IMR-90 (cell line): ENCODE results near the gene CMTR1. TPM values are rescaled to one million over a fixed set of nuclear protein-coding genes. Genes with fewer than 3 reads are reported as not detected.

ENCODE experiments used
- ATAC-seq: fragments of 200-7000 bp; cut with Tn5 transposase; 2 replicates; pipeline ENCODE4 v1.9.1; 2020; ENCODE audit warnings: low read depth, mild to moderate bottlenecking, moderate library complexity
- BruUV-seq: library from RNA; stranded (reverse); fragments of 400-500 nt; replicated peaks from 2 replicates; lab custom pipeline; 2021; lab: Mats Ljungman, UMichigan
- CTCF ChIA-PET: fragments of 300-600 bp; formaldehyde crosslinking; extraction: SDS; loops from one replicate; lab custom pipeline; 2021; ENCODE audit warnings: antibody characterized with exemption; lab: Yijun Ruan, JAX
- POLR2A ChIA-PET: fragments of 300-600 bp; sonication (Branson Sonifier 250); formaldehyde crosslinking; loops from one replicate; lab custom pipeline; 2022; ENCODE audit warnings: antibody characterized with exemption; ENCODE audit not compliant: unreplicated experiment; lab: Charles Lee
- DNase-seq: peaks from one replicate; pipeline ENCODE4 v3.0.0; 2013
- H2AFZ ChIP-seq: replicated peaks from 2 replicates; pipeline ENCODE3; 2013; ENCODE audit warnings: low read length, mild to moderate bottlenecking; ENCODE audit not compliant: poor library complexity
- H2AK5ac ChIP-seq: 2 replicates; pipeline ENCODE4 v1.6.1; 2013; ENCODE audit warnings: low read depth, low read length, inconsistent platforms
- H2AK9ac ChIP-seq: replicated peaks from 2 replicates; pipeline ENCODE3; 2013; ENCODE audit warnings: mild to moderate bottlenecking, low read depth, low read length, moderate library complexity; ENCODE audit not compliant: poor library complexity
- H2BK120ac ChIP-seq: 2 replicates; pipeline ENCODE4 v1.6.1; 2013; ENCODE audit warnings: low read depth, low read length, inconsistent platforms
- H2BK15ac ChIP-seq: 3 replicates; pipeline ENCODE4 v1.6.1; 2013; ENCODE audit warnings: low read depth, low read length, inconsistent platforms
- H2BK20ac ChIP-seq: 2 replicates; pipeline ENCODE4 v1.6.1; 2013; ENCODE audit warnings: low read depth, mild to moderate bottlenecking, inconsistent platforms, low read length, moderate library complexity
- H2BK5ac ChIP-seq: 2 replicates; pipeline ENCODE4 v1.6.1; 2013; ENCODE audit warnings: mild to moderate bottlenecking, low read depth, low read length, inconsistent platforms; ENCODE audit not compliant: poor library complexity, severe bottlenecking
- H3K14ac ChIP-seq: replicated peaks from 2 replicates; pipeline ENCODE4 v1.6.1; 2013; ENCODE audit warnings: low read depth, low read length, inconsistent platforms
- H3K18ac ChIP-seq: 2 replicates; pipeline ENCODE4 v1.6.1; 2013; ENCODE audit warnings: low read depth, low read length, control low read depth
- H3K23ac ChIP-seq: 2 replicates; pipeline ENCODE4 v1.6.1; 2013; ENCODE audit warnings: low read depth, low read length, inconsistent platforms
- H3K27ac ChIP-seq: 2 replicates; pipeline ENCODE4 v1.5.1; 2013; ENCODE audit warnings: mild to moderate bottlenecking, control low read depth, low read length; ENCODE audit not compliant: insufficient read depth
- H3K27me3 ChIP-seq: 2 replicates; pipeline ENCODE4 v1.6.1; 2013; ENCODE audit warnings: low read length; ENCODE audit not compliant: control insufficient read depth, insufficient read depth
- H3K36me3 ChIP-seq: 2 replicates; pipeline ENCODE4 v1.6.1; 2013; ENCODE audit warnings: low read length, mixed read lengths; ENCODE audit not compliant: control insufficient read depth, insufficient read depth
- H3K4ac ChIP-seq: 2 replicates; pipeline ENCODE4 v1.6.1; 2013; ENCODE audit warnings: low read depth, low read length, inconsistent platforms
- H3K4me1 ChIP-seq: 2 replicates; pipeline ENCODE4 v1.6.1; 2013; ENCODE audit warnings: low read length, mixed read lengths; ENCODE audit not compliant: control insufficient read depth, insufficient read depth
- H3K4me2 ChIP-seq: 2 replicates; pipeline ENCODE4 v1.6.1; 2013; ENCODE audit warnings: low read depth, mild to moderate bottlenecking, control low read depth, low read length, moderate library complexity
- H3K4me3 ChIP-seq: 2 replicates; pipeline ENCODE4 v1.5.1; 2013; ENCODE audit warnings: low read depth, mild to moderate bottlenecking, control low read depth, low read length, moderate library complexity; ENCODE audit not compliant: insufficient read depth
- H3K56ac ChIP-seq: 2 replicates; pipeline ENCODE4 v1.6.1; 2013; ENCODE audit warnings: low read length, inconsistent platforms; ENCODE audit not compliant: insufficient read depth; ENCODE audit errors: extremely low read depth
- H3K79me1 ChIP-seq, 2 experiments: 2 replicates each; pipeline ENCODE4 v1.6.1; 2013; ENCODE audit warnings: low read length in 2 of 2, inconsistent platforms in 1 of 2, low read depth in 1 of 2
- H3K9ac ChIP-seq: 2 replicates; pipeline ENCODE4 v1.6.1; 2013; ENCODE audit warnings: low read depth, low read length, control low read depth
- H3K9me1 ChIP-seq: 2 replicates; pipeline ENCODE4 v1.6.1; 2013; ENCODE audit warnings: low read length, inconsistent platforms; ENCODE audit not compliant: insufficient read depth
- H3K9me3 ChIP-seq: 2 replicates; pipeline ENCODE4 v1.6.1; 2013; ENCODE audit warnings: low read length; ENCODE audit not compliant: control insufficient read depth, insufficient read depth
- H4K20me1 ChIP-seq: 2 replicates; pipeline ENCODE4 v1.6.1; 2013; ENCODE audit warnings: low read length, inconsistent platforms; ENCODE audit not compliant: insufficient read depth
- H4K5ac ChIP-seq: 2 replicates; pipeline ENCODE4 v1.6.1; 2013; ENCODE audit warnings: mild to moderate bottlenecking, low read depth, low read length, control low read depth
- H4K8ac ChIP-seq, 2 experiments: 2 replicates each; pipeline ENCODE4 v1.6.1; 2013; ENCODE audit warnings: low read depth in 2 of 2, low read length in 2 of 2, control low read depth in 1 of 2, inconsistent platforms in 1 of 2
- H4K91ac ChIP-seq: 2 replicates; pipeline ENCODE4 v1.6.1; 2013; ENCODE audit warnings: low read depth, low read length, inconsistent platforms; ENCODE audit not compliant: insufficient read depth
- RAD21 ChIP-seq: IDR thresholded peaks from 2 replicates; pipeline ENCODE4 v1.6.1; 2012; ENCODE audit warnings: low read length, improper control_type of control experiment
- RCOR1 ChIP-seq: IDR thresholded peaks from 2 replicates; pipeline ENCODE4 v1.6.1; 2012; ENCODE audit warnings: mild to moderate bottlenecking, low read length, improper control_type of control experiment; ENCODE audit not compliant: insufficient replicate concordance
- WGBS, 2 experiments: methylation state at CpG; one replicate each; pipeline versions ENCODE4 v1.1.5 to v1.1.7; 2013; ENCODE audit warnings: missing lambda C conversion rate in 2 of 2; ENCODE audit not compliant: insufficient read length in 1 of 2; ENCODE audit errors: extremely low coverage in 2 of 2; 5-methylcytosine and 5-hydroxymethylcytosine counted together
- dilution Hi-C: fragments of 300-500 bp; cut with HindIII; formaldehyde crosslinking; loops from one replicate; pipeline ENCODE4 v1.14.3; 2018; ENCODE audit warnings: low sequenced_read_pairs; ENCODE audit not compliant: unreplicated experiment
- in situ Hi-C: fragments of 300-500 bp; cut with MboI; formaldehyde crosslinking; loops from 3 replicates; pipeline ENCODE4 v1.14.3; 2019; ENCODE audit warnings: low sequenced_read_pairs, inconsistent platforms, mixed read lengths
- intact Hi-C: fragments of 100-400 bp; cut with micrococcal nuclease; formaldehyde crosslinking; loops from 2 replicates; pipeline ENCODE4 v1.10.0; 2022
- polyA plus RNA-seq, 3 experiments: library from polyadenylated mRNA; depleted of rRNA; stranded (reverse); fragments of >200 nt; gene quantifications; 2 replicates each; pipeline ENCODE4 v1.2.3, GENCODE V29; 2012; ENCODE audit warnings: low replicate concordance in 1 of 3
- total RNA-seq: library from RNA; depleted of rRNA; stranded (reverse); fragments of >200 nt; gene quantifications from 2 replicates; pipeline ENCODE4 v1.2.3, GENCODE V29; 2012

Gene CMTR1
- total and polyA plus RNA-seq, 2 of the 4 experiments (the other 2 are of a cell fraction), result 22.6 to 30.1 TPM

- peak overlapping the region; percentile 3 for H2AK9ac ChIP-seq
- H3K79me1 ChIP-seq, result peaks cover 0 to 18% of the 10 kb centered on the region in 2 experiments; a peak in 1 of 4 replicates
- no peak overlapping the region for H2BK15ac ChIP-seq
- H4K20me1 ChIP-seq, result peaks cover 16% of the 10 kb centered on the region
- peaks cover 22% of the 10 kb centered on the region for H3K36me3 ChIP-seq
- H3K56ac ChIP-seq, result no peak overlapping the region
- no peaks in the 10 kb centered on the region for H3K27me3 ChIP-seq
- dilution Hi-C loops, result no loop called here
- in situ Hi-C loops, result no loop called here
- H4K8ac ChIP-seq, result no peak overlapping the region
- no peak overlapping the region for H3K9ac ChIP-seq
- intact Hi-C loops, result loop anchor here (1.0 kb wide), 1 partner anchor 47 kb away; no protein-coding TSS in a partner anchor
- H3K4me3 ChIP-seq, result no peak overlapping the region
- no peak overlapping the region for H3K4me2 ChIP-seq
- no peak overlapping the region for H3K27ac ChIP-seq
- H2BK5ac ChIP-seq, result no peak overlapping the region
- DNase-seq, result no peak
- H4K5ac ChIP-seq, result no peak overlapping the region
- no peak overlapping the region for H3K18ac ChIP-seq
- H3K23ac ChIP-seq, result no peak overlapping the region
- no peaks in the 10 kb centered on the region for H3K9me3 ChIP-seq
- 0 out of 2 replicates have a peak, but pooled peaks have one; percentile 6 for TF ChIP-seq RAD21
- no peak for TF ChIP-seq RCOR1
- no peaks in the 10 kb centered on the region; the same call in 1 of the 2 replicates for H3K9me1 ChIP-seq
- BruUV-seq, result no TSS peak
- H2BK120ac ChIP-seq, result no peak overlapping the region
- no peak for ATAC-seq
- no CpG with 5 or more reads among the region's 10 CpGs for WGBS, 2 experiments
- H3K14ac ChIP-seq, result no peak overlapping the region
- H2BK20ac ChIP-seq, result no peak overlapping the region
- ChIA-PET CTCF (interaction anchor here (0.6 kb wide), 1 partner anchor 418 kb away, joined by 3 read pairs; no protein-coding TSS in a partner anchor), POLR2A (no interaction called here)
- H3K4ac ChIP-seq, result no peak overlapping the region
- no peaks in the 10 kb centered on the region for H3K4me1 ChIP-seq
- no peak overlapping the region for H2AK5ac ChIP-seq
- no peak overlapping the region for H4K91ac ChIP-seq
- peak overlapping the region; percentile 27 for H2AFZ ChIP-seq
These were observed 52.3 kb downstream of the CMTR1 start for GRCh38 chr6:37485291-37485702.
